ENCODE measurements around the gene WDR53.
"Not testable (repeated sequence)": the region's sequence is repeated elsewhere in the genome, so short reads cannot be mapped to it uniquely, and the experiment has no call there.

Gene WDR53

DNA sequence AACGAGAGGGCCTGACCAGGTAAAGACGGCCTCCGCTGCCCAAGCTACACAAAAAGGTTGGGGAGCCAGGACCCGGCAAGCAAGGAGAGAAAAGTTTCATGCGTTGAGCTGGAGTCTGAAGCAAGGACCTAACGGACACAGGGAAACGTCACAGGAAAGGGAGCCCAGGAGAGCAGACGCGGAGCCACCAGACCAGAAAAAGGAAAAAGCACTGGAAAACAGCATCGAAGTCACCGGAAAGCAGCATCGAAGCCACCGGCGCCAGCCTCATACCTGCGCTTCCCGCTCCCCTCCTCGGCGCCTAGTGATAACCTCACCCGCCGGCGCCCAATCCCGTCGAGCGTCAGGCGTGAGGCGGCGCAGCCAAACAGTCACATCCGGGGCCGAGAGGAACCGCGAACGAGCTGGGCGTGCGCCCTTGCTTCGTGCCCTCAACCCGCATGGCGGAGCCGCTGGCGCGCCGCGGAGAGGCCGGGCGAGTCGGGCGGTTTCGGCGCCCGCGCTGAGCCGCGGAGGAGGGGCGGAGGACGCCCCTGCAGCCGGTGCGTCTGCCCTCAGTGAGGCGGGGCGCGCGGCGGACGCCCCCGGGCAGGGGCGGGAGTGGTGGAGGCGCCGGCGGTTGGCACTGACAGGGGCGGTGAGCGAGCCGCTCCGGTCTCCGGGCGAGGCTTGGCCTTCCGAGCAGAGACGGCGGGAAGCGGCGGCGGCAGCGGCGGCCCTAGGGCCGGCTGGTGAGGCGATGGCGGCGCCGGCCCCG is at the start of gene WDR53, which contains the start of gene FBXO45:
TSS of gene WDR53 (minus strand) at position 309 of the 757 bp plus-strand sequence. CDS start 7,079 bp downstream, outside the sequence.
TSS of gene FBXO45 (plus strand) at position 415 of the 757 bp plus-strand sequence. CDS start at position 740, 325 bp downstream.
- DNase-seq: peak; percentile 90

DNA sequence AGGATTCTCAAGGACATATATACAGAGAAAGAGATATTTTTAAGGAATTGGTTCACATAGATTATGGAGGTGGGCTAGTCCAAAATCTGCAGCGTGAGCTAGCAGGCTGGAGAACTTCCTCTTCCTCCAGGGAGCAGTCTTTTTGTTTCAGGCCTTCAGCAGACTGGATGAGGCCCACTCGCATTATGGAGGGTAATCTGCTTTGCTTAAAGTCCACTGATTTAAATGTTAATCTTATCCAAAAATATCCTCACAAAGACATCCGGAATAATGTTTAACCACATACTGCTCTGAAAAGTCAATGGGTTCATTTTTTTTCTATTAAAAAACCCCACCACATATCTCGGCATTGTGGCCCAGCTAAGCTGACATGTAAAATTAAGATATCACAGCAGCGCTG is 48.9 kb upstream of the WDR53 start:
- DNase-seq: no peak

DNA sequence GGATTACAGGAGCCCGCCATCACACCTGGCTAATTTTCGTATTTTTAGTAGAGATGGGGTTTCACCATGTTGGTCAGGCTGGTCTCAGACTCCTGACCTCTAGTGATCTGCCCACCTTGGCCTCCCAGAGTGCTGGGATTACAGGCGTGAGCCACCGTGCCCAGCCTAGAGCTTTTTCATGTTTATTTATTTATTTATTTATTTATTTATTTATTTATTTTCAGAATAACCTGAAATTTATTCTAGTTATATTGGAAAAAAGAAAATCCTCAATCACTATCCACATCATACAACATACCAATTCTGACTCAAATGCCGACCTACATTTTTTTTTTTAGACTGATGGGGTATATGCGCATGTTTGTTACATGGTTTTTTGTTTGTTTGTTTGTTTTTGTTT is 46.9 kb upstream of the WDR53 start:
- DNase-seq: not testable (repeated sequence)

DNA sequence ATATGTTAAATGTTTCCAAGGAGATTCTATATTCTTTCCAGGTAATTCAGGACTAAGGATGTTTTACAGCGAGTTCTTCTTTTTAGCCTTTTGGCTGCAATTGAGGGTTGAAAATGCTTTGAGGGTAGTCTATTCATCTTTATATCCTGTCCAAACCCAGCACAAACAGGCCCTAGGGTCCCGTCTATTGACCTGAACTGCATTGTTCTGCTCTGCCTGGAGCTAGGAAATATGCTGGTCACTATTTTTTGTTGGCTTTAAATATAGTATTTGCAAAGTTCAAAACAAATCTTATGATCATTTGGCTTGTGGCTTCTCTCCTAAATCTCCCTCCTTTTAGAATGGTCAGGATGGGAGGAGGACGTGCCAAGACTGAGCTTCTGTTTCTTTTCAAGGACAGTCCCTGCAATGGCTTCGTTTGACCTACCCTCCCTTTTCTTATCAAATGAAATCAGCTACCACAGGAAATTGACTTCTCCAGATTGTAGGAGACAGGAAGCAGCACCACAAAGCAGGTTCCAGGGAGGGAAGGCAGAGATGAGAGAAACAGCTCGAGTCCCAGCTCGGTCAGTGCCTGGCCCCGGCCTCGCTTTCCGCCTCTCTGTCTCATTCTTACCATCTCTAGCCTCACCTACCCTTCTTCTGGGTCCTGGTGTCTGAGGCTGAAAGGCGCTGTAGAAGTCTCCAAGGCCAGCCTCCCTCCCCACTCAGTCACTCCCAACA is 43.6 kb upstream of the WDR53 start:
- no peak for DNase-seq

DNA sequence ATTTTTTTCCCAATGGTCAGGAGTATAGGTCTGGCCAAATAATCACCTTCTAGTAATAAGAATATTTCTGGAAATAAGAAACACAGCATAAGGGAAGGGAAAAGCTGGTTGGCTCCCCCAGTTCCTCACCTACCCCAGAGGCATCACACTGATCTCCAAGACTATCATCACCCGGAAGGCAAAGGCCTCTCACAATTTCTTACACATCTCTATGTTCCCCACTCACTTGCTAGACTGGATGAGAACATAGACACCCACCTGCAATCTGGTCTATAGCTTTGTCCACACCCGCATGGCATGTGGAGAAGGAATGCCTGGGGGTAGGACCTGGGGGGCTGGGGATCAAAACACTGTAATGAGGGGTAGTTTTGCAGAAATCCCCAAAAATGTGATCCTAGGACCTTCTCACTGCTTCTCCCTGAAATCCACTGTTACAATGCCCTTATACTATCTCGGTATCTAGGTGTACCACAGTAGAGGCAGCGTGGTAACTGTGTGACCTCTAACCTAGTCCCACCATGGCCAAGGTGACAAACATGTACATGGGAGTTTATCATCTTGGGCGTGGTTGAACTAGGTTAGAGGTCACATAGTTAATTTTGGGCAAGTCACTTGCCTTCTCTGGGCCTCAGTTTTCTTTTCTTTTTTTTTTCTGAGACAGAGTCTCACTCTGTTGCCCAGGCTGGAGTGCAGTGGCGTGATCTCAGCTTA is 41.6 kb upstream of the WDR53 start:
- no peak for DNase-seq

DNA sequence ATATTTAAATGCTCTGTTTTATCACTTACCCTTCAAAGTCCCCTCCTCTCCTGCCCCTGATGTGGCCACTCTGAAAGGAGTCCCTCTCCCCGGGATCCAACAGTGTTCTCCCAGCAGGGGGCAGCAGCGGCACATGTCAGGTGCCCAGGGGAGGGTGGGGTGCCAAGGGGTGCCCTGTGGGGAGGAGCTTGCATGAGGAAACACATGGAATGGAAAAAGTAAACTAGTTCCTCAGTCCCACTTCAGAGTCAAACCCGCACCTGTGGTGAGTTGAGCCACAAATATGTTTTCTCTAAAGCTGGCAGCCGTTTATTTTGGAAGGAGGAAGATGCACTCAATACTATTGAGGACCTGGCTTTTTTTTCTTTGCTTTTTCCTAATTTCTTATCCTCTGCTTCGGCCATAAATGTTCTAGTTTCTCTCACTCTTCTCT is 41.0 kb upstream of the WDR53 start:
- peak; percentile 16 for DNase-seq

DNA sequence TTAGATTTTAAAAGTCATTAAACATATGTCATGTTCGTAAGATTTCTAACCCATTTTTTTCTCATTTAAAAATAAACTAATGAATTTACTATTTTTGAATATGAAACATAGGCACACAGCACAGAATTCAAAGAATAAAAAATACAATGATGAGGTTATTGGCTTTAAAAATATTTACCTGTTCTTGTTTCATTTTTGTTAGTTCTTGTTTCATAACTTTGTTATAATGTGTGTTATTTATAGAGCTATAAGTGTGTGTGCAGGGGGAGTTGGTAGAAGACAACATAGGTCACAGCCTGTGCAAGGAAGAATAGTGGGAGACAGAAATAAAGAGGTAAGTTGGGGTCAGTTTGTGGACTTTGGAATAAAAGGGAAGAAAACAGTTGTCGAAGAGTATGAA is 40.3 kb upstream of the WDR53 start:
- DNase-seq: no peak

DNA sequence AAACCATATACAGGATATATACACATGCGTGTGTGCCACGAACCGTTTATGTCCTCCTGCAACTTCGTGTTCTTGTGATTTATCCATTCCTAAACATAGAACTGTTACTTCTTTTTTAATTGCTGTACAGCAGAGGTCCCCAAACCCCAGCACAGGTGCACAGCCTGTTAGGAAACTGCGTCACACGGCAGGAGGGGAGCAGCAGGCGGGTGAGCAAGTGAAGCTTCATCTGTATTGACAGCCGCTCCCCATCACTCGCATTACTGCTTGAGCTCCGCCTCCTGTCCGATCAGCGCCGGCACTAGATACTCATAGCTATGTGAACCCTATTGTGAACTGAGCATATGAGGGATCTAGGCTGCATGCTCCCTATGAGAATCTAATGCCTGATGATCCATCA is 36.2 kb upstream of the WDR53 start:
- DNase-seq: no peak

DNA sequence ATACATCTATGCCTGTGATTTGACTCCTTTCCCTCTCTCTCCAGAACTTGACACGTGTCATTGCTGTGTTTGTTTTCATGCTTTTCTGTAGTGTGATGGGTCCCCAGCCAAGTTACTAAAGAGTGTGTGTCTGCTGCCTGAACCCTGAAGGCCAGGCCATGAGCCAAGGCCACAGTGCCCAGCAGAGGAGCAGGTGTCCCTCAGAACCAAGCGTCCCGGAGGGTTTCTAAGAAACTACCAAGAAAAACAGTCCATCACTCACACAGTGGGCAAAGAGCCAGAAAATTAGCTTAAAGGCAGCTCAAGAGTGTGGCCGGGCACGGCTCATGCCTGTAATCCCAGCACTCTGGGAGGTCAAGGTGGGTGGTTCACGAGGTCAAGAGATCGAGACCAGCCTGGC is 35.3 kb upstream of the WDR53 start:
- no peak for DNase-seq

DNA sequence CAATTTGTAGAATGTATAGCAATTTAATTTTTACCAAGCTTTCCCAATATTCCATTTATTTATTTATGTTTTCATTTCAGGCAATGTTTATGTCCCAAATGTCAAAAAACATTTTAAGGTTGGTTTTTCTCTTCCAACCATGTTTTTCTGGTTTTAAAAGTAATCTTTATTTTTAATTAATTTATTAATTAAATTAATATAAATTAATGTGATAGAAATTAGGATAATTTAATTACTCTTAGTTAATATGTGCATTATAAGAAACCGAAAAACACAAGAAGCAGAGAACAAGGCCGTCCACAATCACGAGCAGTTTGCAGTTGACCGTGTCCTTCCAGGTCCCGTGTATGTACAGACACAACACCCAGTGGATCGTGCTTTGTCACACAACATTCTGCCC is 34.3 kb upstream of the WDR53 start:
- no peak for DNase-seq

DNA sequence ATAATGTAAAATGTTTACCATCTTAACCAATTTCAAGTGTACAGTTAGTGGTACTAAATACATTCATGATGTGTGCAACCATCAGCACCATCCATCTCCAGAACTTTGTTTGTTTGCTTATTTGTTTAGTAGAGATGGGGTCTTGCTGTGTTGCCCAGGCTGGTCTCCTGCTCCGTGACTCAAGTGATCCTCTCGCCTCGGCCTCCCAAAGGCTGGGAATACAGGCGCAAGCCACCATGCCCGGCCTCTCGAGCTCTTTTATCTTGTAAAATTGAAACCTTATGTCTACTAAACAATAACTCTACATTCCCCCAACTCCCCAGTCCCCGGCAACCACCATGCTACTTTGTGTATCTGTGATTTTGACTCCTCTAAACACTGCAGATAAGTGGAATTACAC is 32.0 kb upstream of the WDR53 start:
- no peak for DNase-seq

DNA sequence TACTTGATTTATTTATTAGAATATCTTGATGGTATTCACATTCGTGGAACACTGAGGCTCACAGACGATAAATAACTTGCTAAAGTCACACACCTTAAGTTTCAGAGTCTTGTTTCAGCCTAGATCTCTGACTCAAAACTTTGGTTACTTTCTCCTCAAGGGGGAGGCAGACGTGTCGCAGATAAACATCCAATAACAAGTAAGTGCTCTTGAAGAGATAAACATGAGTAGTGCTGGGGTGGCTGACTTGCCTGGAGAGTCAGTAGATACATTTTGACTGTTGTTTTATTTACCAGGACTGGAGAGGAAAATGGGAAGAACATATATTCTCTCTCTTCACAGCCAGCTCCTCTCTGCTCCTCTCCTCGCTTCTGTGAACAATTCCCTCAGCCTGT is 31.4 kb upstream of the WDR53 start:
- no peak for DNase-seq

DNA sequence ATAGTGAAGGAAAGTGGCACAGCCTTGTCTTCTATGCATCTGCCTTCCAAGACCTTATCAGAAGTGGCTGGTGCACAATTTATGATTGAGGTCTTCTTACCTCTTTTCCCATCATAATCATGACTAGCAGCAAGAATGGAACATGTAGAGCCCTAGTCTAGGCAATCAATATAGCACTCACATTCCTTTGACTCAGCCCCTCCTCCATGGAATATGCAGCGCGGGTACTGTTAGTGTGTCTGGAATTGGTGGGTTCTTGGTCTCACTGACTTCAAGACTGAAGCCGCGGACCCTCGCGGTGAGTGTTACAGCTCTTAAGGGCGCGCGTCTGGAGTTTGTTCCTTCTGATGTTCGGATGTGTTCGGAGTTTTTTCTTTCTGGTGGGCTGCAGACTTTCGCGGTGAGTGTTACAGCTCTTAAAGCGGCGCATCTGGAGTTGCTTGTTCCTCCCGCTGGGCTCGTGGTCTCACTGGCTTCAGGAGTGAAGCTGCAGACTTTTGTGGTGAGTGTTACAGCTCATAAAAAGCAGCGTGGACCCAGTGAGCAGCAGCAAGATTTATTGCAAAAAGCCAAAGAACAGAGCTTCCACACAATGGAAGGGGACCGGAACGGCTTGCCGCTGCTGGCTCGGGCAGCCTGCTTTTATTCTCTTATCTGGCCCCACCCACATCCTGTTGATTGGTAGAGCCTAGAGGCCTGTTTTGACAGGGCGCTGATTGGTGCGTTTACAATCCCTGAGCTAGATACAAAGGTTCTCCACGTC is 29.8 kb upstream of the WDR53 start:
- DNase-seq: not testable (repeated sequence)

DNA sequence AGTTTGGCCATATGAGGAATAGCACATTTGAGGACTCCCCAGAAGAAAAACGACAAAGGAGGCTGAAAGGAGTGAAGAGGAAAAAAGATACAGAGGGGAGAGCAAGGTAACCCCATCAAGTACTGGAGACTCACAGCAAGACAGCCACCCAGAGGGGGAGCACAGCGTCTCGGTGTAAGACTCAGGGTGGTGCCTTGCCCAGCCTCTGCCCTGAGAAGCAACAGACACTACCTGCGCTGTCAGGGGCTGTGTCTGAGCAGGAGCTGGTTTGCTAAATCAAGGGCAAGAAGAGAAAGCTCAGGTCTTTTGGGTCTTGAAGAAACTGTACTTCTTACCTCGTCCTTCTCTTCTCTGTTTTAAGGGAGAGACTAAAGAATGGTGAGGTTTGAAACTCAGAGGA is 28.0 kb upstream of the WDR53 start:
- DNase-seq: no peak

DNA sequence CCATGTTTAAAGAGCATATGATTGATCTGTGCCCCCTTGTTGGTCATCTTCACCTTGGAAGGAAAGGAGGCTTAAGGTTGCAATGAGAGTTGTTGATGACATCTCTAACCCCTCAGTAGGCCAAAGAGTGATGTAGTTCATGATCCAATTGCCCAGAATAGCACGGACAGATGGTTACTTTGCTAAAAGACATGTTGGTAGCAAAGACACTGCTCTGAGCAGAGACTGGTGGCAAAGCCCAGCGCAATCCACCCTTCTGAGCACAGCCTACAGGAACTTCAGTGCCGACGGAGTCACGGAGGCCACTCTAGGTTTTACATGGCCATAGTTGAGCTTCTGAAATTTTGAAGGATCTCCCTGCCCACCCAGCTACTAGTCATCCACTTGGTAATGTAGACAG is 21.9 kb upstream of the WDR53 start:
- no peak for DNase-seq

DNA sequence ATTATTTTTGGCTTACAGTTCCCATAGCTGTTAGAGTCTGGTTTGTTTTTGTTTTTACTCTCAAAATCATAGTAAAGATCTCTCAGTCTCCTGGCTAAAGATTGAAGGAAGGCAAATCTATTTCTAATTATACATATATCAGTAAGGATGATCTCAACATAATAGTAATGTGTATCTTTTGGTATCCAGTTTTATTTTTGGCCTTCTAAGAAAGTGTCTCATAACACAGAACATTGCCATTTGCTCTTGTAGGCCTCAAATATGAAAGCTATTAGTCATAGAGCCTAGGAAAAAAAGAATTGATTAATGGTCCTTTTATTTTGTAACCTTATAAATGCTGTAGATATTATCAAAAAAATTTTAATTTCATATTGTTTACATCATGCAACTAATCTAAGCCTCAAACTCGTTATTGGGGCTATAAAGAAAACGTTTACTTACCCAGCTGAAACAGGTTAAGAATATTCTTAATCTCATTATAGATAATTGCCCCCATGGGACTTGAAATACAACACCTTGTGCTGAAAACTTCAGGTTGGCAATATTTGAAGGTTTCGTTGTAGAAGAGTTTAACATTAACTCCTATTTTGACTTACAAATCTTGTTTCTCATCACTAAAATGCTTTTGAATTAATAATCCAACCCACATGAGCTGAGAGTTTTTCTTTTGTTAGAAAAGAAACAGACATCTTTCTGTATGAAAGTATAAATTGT is 16.8 kb upstream of the WDR53 start:
- DNase-seq: no peak

DNA sequence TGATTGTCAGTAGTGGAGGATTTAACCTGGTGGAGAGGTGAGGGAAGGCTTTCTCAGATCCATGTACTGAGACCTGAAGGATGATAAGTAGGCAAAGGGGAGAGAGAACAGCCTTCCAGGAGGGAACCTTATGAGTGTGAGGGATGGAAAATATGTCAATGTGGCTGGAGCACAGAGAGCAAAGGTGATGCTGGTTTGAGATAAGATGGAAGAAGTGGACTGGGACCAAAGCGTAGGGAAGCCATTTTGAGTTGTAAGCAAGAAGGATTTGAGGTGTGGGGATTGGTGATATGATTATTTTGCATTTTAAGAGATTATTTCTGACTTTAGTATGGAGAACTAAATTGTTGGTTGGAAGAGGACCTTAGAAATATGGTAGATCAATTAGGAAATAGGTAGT is 4.0 kb upstream of the WDR53 start:
- DNase-seq: no peak

DNA sequence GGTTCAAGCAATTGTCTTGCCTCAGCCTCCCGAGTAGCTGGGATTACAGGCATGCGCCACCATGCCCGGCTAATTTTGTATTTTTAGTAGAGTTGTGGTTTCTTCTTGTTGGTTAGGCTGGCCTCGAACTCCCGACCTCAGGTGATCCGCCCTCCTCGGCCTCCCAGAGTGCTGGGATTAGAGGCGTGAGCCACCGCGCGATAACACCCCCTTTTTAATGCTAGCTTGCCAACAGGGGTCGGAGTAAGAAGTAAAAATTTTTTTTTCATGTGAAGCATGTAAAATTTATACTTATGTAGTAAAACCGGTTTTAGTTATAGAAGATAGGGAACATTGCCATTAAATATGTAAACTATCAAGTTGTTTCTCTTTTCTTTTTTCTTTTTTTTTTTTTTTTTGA is 2.0 kb upstream of the WDR53 start:
- DNase-seq: not testable (repeated sequence)

DNA sequence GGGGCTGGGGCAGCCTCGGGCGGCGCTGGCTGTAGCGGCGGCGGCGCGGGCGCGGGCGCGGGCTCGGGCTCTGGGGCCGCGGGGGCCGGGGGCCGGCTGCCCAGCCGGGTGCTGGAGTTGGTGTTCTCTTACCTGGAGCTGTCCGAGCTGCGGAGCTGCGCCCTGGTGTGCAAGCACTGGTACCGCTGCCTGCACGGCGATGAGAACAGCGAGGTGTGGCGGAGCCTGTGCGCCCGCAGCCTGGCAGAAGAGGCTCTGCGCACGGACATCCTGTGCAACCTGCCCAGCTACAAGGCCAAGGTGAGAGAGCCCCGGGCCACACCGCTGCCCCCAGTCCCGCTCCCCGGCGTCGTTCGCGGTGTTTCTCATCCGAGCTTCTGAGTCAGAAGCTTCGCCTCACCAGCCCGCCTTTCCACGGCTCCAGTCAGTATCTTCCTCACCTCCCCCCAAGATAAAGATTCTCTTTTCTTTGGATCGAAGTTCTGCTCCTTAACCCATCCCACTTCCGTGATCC is 706 bp upstream of the WDR53 start:
- peak; percentile 34 for DNase-seq

DNA sequence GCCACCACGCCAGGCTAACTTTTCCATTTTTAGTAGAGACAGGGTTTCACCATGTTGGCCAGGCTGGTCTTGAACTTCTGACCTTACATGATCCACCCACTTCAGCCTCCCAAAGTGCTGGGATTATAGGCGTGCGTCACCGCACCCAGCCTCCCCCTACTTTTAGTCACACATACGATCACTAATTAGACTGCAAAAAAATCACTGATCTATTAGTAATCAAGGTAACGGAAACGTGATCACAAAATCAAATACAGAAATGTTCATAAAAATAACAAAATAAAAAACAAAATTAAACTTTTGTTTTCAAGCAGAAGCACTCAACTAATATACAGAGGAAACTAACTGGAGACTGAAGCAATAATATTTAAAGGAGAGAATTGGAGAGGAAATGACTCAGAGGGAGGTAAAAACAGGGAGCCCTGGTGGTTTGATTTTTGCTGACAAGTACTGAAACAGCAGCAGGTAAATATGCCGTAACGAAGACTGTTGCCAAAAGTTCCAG is 4.6 kb downstream of the WDR53 start:
- peak; percentile 13 for DNase-seq

DNA sequence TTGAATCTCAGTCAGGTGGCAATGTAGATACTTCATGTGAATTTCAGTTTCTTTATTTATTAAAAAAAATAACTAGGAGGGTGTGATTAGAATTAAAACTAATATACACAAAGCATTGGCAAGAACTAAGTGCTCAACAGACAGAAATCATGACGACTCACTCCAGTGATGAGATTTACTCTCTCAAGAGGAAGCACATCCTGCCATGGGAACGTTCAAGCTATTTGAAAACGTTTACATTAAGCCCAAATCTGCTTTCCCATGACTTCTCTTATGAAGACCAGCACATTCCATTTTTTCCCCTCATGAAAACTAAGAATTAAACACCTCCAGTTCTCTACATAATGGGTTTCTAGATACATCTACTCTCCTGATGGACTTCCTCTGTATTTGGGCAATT is 8.5 kb downstream of the WDR53 start:
- no peak for DNase-seq

DNA sequence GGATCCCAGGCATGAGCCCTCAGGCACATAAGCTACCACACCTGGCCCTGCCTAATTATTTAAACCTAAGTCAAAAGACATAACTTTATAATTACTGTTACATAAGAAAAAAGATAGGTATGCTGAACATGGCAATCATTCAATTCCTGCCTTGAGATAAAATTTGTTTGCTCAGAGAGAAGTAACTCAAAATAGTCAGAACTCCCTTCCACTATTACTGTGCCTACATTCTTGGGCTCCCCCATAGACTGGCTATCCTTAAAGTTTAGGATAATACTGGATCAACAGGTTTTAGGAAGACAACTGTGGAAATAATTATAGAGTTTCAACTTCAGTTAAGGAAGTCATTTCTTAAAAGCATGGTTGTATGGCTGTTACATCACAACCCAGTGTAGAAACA is 9.9 kb downstream of the WDR53 start:
- DNase-seq: no peak
